OCI-LY7 (cell line): ENCODE measurements around the gene GPATCH8. TPM values are rescaled to one million over a fixed set of nuclear protein-coding genes. Genes with fewer than 3 reads are reported as not detected.
A peak's percentile ranks its signal among the peaks of the same experiment; 100 is the strongest.

ENCODE experiments used
- BruUV-seq: library from RNA; stranded (reverse); fragments of 400-500 nt; replicated peaks from 2 replicates; lab custom pipeline; 2021; lab: Mats Ljungman, UMichigan
- CTCF ChIA-PET: fragments of 300-600 bp; sonication (Branson Sonifier 250); formaldehyde crosslinking; loops from one replicate; lab custom pipeline; 2022; ENCODE audit warnings: antibody characterized with exemption; ENCODE audit not compliant: unreplicated experiment; lab: Charles Lee
- POLR2A ChIA-PET: fragments of 300-600 bp; sonication (Branson Sonifier 250); formaldehyde crosslinking; loops from one replicate; lab custom pipeline; 2022; ENCODE audit warnings: antibody characterized with exemption; lab: Charles Lee
- DNase-seq: peaks from one replicate; pipeline ENCODE4 v3.0.0-alpha.2; 2015; ENCODE audit warnings: low spot score
- H2AFZ ChIP-seq: fragments of 200-600 bp; sonication (generic), shearing (Covaris generic); 2 replicates; pipeline ENCODE4 v1.6.1; 2014; ENCODE audit warnings: mild to moderate bottlenecking, antibody characterized with exemption, low read length, moderate library complexity
- H3K27ac ChIP-seq: fragments of 200-600 bp; sonication (generic); 2 replicates; pipeline ENCODE4 v1.5.1; 2014; ENCODE audit warnings: mixed run types, low read depth, mild to moderate bottlenecking, moderate library complexity, low read length, inconsistent platforms; ENCODE audit not compliant: poor library complexity, severe bottlenecking
- H3K36me3 ChIP-seq: fragments of 200-600 bp; sonication (generic); 2 replicates; pipeline ENCODE4 v1.6.1; 2014; ENCODE audit warnings: mild to moderate bottlenecking, antibody characterized with exemption, low read length, moderate library complexity, mixed read lengths; ENCODE audit not compliant: insufficient read depth
- H3K4me1 ChIP-seq: fragments of 200-600 bp; sonication (generic); 2 replicates; pipeline ENCODE4 v1.5.1; 2014; ENCODE audit warnings: mild to moderate bottlenecking, low read length; ENCODE audit not compliant: insufficient read depth, poor library complexity, severe bottlenecking
- H3K4me2 ChIP-seq: fragments of 200-600 bp; sonication (generic); 2 replicates; pipeline ENCODE4 v1.6.1; 2014; ENCODE audit warnings: mild to moderate bottlenecking, low read length
- H3K4me3 ChIP-seq: fragments of 200-600 bp; sonication (generic); 2 replicates; pipeline ENCODE4 v1.5.1; 2014; ENCODE audit warnings: mild to moderate bottlenecking, low read depth, low read length; ENCODE audit not compliant: poor library complexity, severe bottlenecking
- H3K79me2 ChIP-seq: fragments of 200-600 bp; sonication (generic); 2 replicates; pipeline ENCODE4 v1.6.1; 2016; ENCODE audit warnings: low read depth, mild to moderate bottlenecking, low read length, moderate library complexity, mixed read lengths; ENCODE audit not compliant: insufficient read depth
- H3K9me2 ChIP-seq: fragments of 200-600 bp; sonication (generic); 2 replicates; pipeline ENCODE4 v1.6.1; 2016; ENCODE audit warnings: mild to moderate bottlenecking, low read length, mixed read lengths; ENCODE audit not compliant: insufficient read depth
- H3K9me3 ChIP-seq: fragments of 200-600 bp; sonication (generic); 2 replicates; pipeline ENCODE4 v1.6.1; 2014; ENCODE audit warnings: mild to moderate bottlenecking, mixed run types, low read length, mixed read lengths
- H4K20me1 ChIP-seq: fragments of 200-600 bp; sonication (generic); 2 replicates; pipeline ENCODE4 v1.6.1; 2014; ENCODE audit warnings: mild to moderate bottlenecking, antibody characterized with exemption, low read length, moderate library complexity, mixed read lengths; ENCODE audit not compliant: insufficient read depth
- CTCF ChIP-seq: fragments of 200-600 bp; sonication (generic); conservative IDR thresholded peaks from 2 replicates; pipeline ENCODE4 v1.5.1; 2014; ENCODE audit warnings: mild to moderate bottlenecking, antibody characterized with exemption, low read length, moderate library complexity, mixed read lengths
- EZH2phosphoT487 ChIP-seq: fragments of 200-600 bp; sonication (generic); IDR thresholded peaks from 2 replicates; pipeline ENCODE4 v1.6.1; 2018; ENCODE audit warnings: low read depth, borderline replicate concordance, mild to moderate bottlenecking, mixed run types, antibody characterized with exemption, low read length, moderate library complexity, mixed read lengths
- intact Hi-C: fragments of 100-400 bp; cut with micrococcal nuclease; formaldehyde crosslinking; loops from one replicate; pipeline ENCODE4 v1.10.0; 2022; ENCODE audit not compliant: unreplicated experiment
- total RNA-seq, 2 experiments: library from RNA; depleted of rRNA in 1 of 2; stranded (reverse); fragments of >200 nt in 1 of 2; shearing (Covaris generic) in 1 of 2; gene quantifications; 2 replicates each; pipeline ENCODE4 v1.2.3, GENCODE V29; 2014 to 2022

Gene GPATCH8
- total RNA-seq, 2 experiments from 2014 or later: 24.7 to 61.1 TPM

- CTCF ChIA-PET: no interaction called here
These were observed 60.4 kb downstream of the GPATCH8 start for GRCh38 chr17:44442806-44443205.

GRCh38 chr17:44439168-44439567, 64.0 kb downstream of the GPATCH8 start:
- TF ChIP-seq CTCF: no peak
- TF ChIP-seq EZH2phosphoT487: no peak
- intact Hi-C loops: no loop called here

More at GRCh38 chr17:44442806-44443205, 60.4 kb downstream of the GPATCH8 start:
- Histone ChIP-seq H3K4me3 (no peak overlapping the region), H3K9me2 (no peaks in the 10 kb centered on the region), H3K4me2 (no peak overlapping the region), H4K20me1 (no peaks in the 10 kb centered on the region), H3K27ac (no peak overlapping the region), H2AFZ (no peak overlapping the region), H3K36me3 (peaks cover 5% of the 10 kb centered on the region; the same call in 1 of the 2 replicates), H3K4me1 (no peaks in the 10 kb centered on the region), H3K79me2 (peaks cover 2% of the 10 kb centered on the region; the same call in 1 of the 2 replicates), H3K9me3 (no peaks in the 10 kb centered on the region)
- intact Hi-C loops: no loop called here
- no peak for TF ChIP-seq EZH2phosphoT487
- TF ChIP-seq CTCF: no peak
- DNase-seq: no peak
- no TSS peak for BruUV-seq
- POLR2A ChIA-PET: interaction anchor here (1.0 to 1.2 kb wide), 2 partner anchors 9 to 12 kb away, joined by 3 read pairs; no protein-coding TSS in a partner anchor

GRCh38 chr17:44438636-44439035, 64.6 kb downstream of the GPATCH8 start:
- ChIA-PET POLR2A (interaction anchor here (0.6 kb wide), 1 partner anchor 468 kb away, joined by 4 read pairs; no protein-coding TSS in a partner anchor), CTCF (no interaction called here)
- intact Hi-C loops: no loop called here

More at GRCh38 chr17:44439168-44439567, 64.0 kb downstream of the GPATCH8 start:
- DNase-seq: no peak
- ChIA-PET POLR2A (interaction anchor here (0.6 kb wide), 1 partner anchor 469 kb away, joined by 4 read pairs; no protein-coding TSS in a partner anchor), CTCF (no interaction called here)
- TSS peak; percentile 32 for BruUV-seq
- no peak overlapping the region for H2AFZ ChIP-seq
- H4K20me1 ChIP-seq: no peaks in the 10 kb centered on the region
- no peaks in the 10 kb centered on the region for H3K9me3 ChIP-seq
- H3K79me2 ChIP-seq: peaks cover 4% of the 10 kb centered on the region; the same call in 1 of the 2 replicates
- H3K4me1 ChIP-seq: no peaks in the 10 kb centered on the region
- H3K9me2 ChIP-seq: no peaks in the 10 kb centered on the region
- no peak overlapping the region for H3K27ac ChIP-seq
- H3K4me2 ChIP-seq: no peak overlapping the region
- H3K4me3 ChIP-seq: no peak overlapping the region
- H3K36me3 ChIP-seq: peaks cover 21% of the 10 kb centered on the region

More at GRCh38 chr17:44438636-44439035, 64.6 kb downstream of the GPATCH8 start:
- Histone ChIP-seq H3K36me3 (peaks cover 25% of the 10 kb centered on the region), H4K20me1 (no peaks in the 10 kb centered on the region), H3K4me1 (no peaks in the 10 kb centered on the region), H3K79me2 (peaks cover 4% of the 10 kb centered on the region; the same call in 1 of the 2 replicates), H3K9me3 (no peaks in the 10 kb centered on the region), H2AFZ (no peak overlapping the region), H3K27ac (no peak overlapping the region), H3K4me2 (no peak overlapping the region), H3K4me3 (no peak overlapping the region), H3K9me2 (no peaks in the 10 kb centered on the region)
- no TSS peak for BruUV-seq
- TF ChIP-seq EZH2phosphoT487: no peak
- TF ChIP-seq CTCF: no peak
- peak; percentile 4 for DNase-seq
